GM04504 (cell line): ENCODE data around the gene ENG.
"Not testable (repeated sequence)": the region's sequence is repeated elsewhere in the genome, so short reads cannot be mapped to it uniquely, and the experiment has no call there.

Experiments used
- DNase-seq: peaks from one replicate; pipeline ENCODE4 v3.0.0-alpha.2; 2012; ENCODE audit warnings: low read depth

Gene ENG

GRCh38 chr9:127841087-127841835 lies 13.2 kb downstream of the ENG start:
- DNase-seq: no peak

- peak; percentile 93 for DNase-seq
Measured at GRCh38 chr9:127838375-127839078, 15.9 kb downstream of the ENG start.

- no peak for DNase-seq
Measured at GRCh38 chr9:127837346-127837745, 17.1 kb downstream of the ENG start.

- DNase-seq: not testable (repeated sequence)
Measured at GRCh38 chr9:127836561-127836960, 17.9 kb downstream of the ENG start.

DNA sequence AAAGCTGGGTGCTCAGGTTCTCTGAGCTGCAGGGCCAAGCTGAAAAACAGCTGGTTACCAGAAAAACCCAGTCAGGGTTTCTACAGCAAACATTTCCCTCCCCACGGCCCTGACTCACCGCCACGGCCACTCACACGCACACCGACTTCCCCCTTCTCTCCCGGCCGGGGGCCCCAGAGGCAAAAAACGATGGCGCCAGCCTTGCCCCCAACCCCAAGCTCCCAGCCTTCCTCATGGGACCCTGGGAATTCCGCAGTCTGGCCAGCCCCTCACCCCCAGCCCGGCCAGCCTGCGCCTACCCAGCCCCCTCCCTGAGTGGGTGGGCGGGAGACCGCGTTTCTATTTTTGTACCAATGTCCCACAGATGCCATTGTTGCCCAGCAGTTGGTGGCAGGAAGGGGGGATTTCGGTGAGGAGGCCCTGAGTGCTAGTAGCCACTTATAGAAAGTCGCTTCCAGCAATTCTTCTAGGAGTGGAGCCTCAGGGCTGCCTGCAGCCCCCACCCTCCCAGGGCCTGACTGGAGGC lies 18.4 kb downstream of the ENG start:
- peak; percentile 62 for DNase-seq

GRCh38 chr9:127833555-127833954 lies 20.9 kb downstream of the ENG start:
- peak; percentile 46 for DNase-seq

DNA sequence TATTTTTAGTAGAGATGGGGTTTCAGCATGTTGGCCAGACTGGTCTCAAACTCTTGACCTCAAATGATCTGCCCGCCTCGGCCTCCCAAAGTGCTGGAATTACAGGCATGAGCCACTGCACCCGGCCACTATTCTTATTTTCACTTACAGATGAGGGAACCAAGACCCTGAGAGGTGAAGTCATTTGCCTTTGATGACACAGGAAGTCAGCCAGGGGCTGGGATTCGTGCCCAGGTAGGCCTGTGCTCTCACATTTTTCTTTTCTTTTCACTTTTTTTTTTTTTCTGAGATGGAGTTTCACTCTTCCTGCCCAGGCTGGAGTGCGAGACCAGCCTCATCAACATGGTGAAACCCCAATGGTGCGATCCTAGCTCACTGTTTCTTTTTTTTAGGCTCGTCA lies 22.2 kb downstream of the ENG start:
- DNase-seq: no peak

DNA sequence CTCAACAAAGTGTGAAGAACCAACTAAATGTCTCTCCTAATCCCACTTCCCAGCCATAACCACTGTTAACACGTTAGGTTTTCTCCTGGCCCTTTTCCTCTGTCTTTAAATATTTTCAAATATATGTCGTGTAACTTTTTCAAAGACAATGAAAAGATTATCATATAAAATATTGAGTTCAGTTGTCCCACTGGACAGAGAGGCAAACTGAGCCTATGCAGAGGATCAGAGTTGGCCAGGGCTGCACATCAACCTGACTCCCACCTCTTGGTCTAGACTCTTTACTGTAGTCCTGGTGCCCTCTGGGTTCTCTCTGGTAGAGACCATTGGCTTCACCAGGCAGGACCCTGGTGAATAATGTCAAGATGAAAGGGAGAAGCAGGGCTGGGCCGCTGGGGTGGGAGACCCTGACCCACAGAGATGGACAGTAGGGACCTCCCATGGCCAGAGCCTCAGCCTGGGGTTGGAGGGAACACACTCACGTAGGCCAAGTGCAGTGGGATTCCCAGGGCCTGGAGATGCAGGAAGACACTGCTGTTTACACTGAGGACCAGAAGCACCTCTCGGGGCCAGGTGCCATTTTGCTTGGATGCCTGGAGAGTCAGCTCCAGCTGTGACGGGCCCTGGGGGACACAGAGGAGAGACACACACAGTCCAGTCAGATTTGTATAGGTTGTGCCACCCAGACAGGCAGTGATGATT lies 25.1 kb downstream of the ENG start:
- DNase-seq: no peak

GRCh38 chr9:127828262-127829031 lies 26.0 kb downstream of the ENG start:
- DNase-seq: no peak

DNA sequence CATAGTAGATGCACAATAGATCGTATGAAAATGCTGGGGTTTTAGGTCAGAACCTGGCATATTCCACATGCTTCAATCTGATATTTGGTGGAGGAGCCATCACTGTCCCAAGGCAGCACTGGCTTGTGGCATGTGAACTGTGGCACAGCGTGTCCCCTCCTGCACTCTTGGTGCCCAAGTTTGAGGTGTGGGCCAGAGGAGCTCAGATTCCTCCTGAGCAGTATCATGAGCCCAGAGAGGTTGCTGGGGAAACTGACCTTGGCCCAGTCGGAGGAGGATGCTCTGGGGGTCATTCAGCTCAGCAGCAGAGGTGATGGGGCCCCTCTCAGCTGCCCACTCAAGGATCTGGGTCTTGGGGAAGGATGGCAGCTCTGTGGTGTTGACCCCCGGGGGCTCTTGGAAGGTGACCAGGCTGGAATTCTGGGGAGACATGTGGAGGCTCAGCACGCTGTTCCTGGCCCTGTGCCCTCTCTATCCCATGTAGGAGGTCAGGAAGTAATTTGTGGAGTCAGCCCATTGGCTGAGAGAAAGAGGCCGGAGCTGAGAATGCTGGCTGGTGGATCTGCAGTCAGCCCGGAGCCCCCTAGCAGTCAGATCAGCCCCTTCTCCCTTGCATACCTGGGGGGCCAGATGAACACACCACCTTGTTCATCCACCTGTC lies 28.1 kb downstream of the ENG start:
- no peak for DNase-seq

GRCh38 chr9:127825319-127826051 lies 29.0 kb downstream of the ENG start:
- DNase-seq: no peak

DNA sequence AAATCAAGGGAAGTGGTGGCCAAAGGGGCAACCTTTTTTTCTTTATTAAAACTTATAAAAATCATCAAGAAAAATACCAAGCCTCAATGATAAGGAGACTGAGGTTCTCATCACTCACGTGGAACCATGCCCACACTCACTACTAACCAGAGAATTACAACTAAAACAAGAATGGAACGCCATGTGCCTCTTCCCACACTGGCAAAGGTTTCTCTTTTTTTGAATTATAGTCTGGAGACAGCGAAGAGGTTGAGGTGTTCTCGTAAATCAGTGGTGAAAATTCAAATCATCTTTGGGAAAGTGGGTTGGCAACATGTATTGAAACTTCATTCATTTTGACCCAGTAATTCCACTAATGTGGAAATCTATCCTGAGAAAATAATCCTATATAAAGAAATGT lies 32.4 kb downstream of the ENG start:
- DNase-seq: no peak

DNA sequence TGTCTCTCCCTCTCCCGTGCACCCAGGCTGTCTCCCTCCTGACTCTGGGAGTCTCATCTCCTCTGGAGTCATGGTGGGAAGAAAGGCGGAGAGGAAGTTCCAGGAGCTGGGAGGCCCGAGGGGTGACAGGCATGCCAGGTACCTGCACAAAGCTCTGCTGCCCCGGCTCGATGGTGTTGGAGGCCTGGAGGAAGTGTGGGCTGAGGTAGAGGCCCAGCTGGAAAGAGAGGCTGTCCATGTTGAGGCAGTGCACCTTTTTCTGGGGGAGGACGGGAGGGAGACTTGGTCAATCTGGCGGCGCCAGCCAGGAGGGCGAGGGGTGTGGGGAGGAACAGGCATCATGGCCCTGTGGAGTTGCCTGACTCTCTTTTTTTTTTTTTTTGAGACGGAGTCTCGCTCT lies 35.9 kb downstream of the ENG start:
- no peak for DNase-seq

- no peak for DNase-seq
Measured at GRCh38 chr9:127817881-127818434, 36.5 kb downstream of the ENG start.

DNA sequence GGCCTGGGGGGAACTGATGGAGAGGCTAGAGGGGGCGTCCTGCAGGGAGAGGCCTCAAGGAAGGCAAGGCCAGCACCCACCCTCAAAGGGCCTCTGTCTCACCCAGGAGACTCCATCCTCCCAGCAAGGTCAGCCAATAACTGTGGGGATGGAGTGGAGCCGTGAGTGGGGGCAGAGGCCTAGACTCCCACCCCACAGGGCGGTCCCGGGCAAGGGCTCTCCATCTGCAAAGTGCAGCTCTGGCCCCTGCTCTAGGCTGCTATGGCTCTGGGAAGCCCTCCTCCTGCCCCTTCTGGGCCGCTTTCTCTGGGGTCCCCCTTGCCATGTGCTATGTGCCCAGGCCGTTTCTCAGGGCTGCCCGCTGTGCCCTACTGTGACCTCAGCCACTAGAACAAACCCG lies 37.7 kb downstream of the ENG start:
- no peak for DNase-seq

DNA sequence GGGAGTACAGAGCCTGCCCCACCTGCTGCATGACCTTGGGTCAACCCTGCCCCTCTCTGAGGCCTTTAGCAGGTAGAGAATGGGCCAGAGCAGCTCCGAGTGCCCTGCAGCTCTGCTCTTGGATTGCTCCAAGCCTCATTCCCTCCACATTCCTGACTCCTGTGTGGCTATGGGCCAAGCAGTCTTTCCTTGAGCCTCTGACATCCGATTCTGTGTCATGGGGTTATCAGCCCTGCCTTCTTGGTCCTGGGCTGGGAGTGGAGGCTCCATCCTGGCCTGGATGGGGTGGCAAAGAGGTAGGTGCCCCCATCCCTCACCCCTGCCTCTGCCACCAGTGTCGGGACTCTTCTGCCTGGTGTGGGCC lies 38.1 kb downstream of the ENG start:
- DNase-seq: no peak

- no peak for DNase-seq
Measured at GRCh38 chr9:127815512-127816361, 38.7 kb downstream of the ENG start.

GRCh38 chr9:127814619-127815511 lies 39.6 kb downstream of the ENG start:
- no peak for DNase-seq
